ENCODE measurements around the gene KPNB1. TPM values are rescaled to one million over a fixed set of nuclear protein-coding genes. Genes with fewer than 3 reads are reported as not detected.

The KPNB1 gene
- total RNA-seq, 1 experiment from 2014 or later: 742 TPM

DNA sequence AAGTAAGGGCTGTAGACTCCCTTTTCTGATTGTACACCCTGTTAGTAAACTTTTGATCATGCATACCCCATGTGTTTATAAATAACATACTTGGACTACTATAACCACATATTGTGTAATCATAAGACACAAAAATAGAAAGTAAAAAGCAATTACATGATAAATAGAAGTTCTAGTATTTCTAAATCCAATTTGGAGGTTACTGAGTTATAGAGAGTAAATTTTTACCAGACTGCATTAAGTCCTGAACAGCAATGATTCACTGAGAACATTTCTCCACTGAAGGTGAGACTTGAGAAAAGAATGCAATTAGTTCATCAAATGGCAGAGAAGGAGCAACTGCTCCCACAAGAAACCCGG lies 36.5 kb downstream of the KPNB1 start:
- no peaks in the 10 kb centered on the region for H3K79me1 ChIP-seq (ENCODE audit: insufficient read depth, low read depth, low read length, poor library complexity, severe bottlenecking)
- no peak overlapping the region for H3K18ac ChIP-seq (ENCODE audit: insufficient read length, low read depth, low read length)
- TF ChIP-seq CTCF (conservative IDR thresholded peaks at IDR 0.05): no peak
- no peak overlapping the region for H3K27ac ChIP-seq (ENCODE audit: insufficient read length, low read depth, low read length)
- H3K27me3 ChIP-seq (ENCODE audit: insufficient read depth, low read length): no peaks in the 10 kb centered on the region
- H2BK5ac ChIP-seq (ENCODE audit: insufficient read length, low read length): no peak overlapping the region
- no peak overlapping the region for H3K23ac ChIP-seq (ENCODE audit: insufficient read length, low read depth, low read length)
- no peaks in the 10 kb centered on the region for H3K79me2 ChIP-seq (ENCODE audit: insufficient read depth, low read length)
- H3K9me3 Mint-ChIP-seq: no peaks in the 10 kb centered on the region; a peak in 1 of 5 replicates
- no peak overlapping the region for H4K8ac ChIP-seq (replicated peaks; ENCODE audit: insufficient read length, low read depth, low read length)
- no peak overlapping the region for H4K91ac ChIP-seq (ENCODE audit: insufficient read length, low read depth, low read length)
- H3K4ac ChIP-seq (ENCODE audit: low read depth, low read length): no peak overlapping the region
- peaks cover 28 to 30% of the 10 kb centered on the region in 2 experiments for H3K4me1 Mint-ChIP-seq
- no peak overlapping the region for H3K4me3 Mint-ChIP-seq
- no peak overlapping the region for H2BK20ac ChIP-seq (ENCODE audit: low read depth, low read length, poor library complexity, severe bottlenecking)
- no peaks in the 10 kb centered on the region for H3K27me3 Mint-ChIP-seq (ENCODE audit: low read depth)
- no peaks in the 10 kb centered on the region for H3K23me2 ChIP-seq (ENCODE audit: insufficient read length, low read depth, low read length, poor library complexity, severe bottlenecking)
- peaks cover 5% of the 10 kb centered on the region; the same call in 1 of the 2 replicates for H3K4me1 ChIP-seq (ENCODE audit: insufficient read depth, low read length)
- no peak overlapping the region for H2AK5ac ChIP-seq (ENCODE audit: insufficient read length, low read length)
- no peak overlapping the region for H3K4me2 ChIP-seq (ENCODE audit: insufficient read depth, insufficient read length, low read length)
- H2BK15ac ChIP-seq (ENCODE audit: low read depth, low read length): no peak overlapping the region
- no peak overlapping the region for H3K56ac ChIP-seq (ENCODE audit: insufficient read length, low read depth, low read length)
- H3K36me3 Mint-ChIP-seq (ENCODE audit: insufficient read depth in 1 of 3, low read depth in 3 of 3): peaks cover 20 to 44% (median 37%) of the 10 kb centered on the region in 3 experiments; a peak in 6 of 7 replicates
- H2AFZ ChIP-seq (ENCODE audit: low read length): no peak overlapping the region
- WGBS (ENCODE audit: extremely low coverage, insufficient read length, low lambda C conversion rate): no CpG with 5 or more reads among the region's 1 CpG
- H2BK12ac ChIP-seq (ENCODE audit: insufficient read length, low read depth, low read length): no peak overlapping the region
- H4K20me1 ChIP-seq (ENCODE audit: control insufficient read depth, insufficient read depth, insufficient read length): no peaks in the 10 kb centered on the region
- no peak overlapping the region for H3K14ac ChIP-seq (ENCODE audit: insufficient read depth, low read length)
- H3K27ac Mint-ChIP-seq: peak overlapping the region in 2 of 3 experiments; percentile 27 to 90; a peak in 2 of 7 replicates
- no peaks in the 10 kb centered on the region for H3K9me3 ChIP-seq (ENCODE audit: control insufficient read depth, low read depth, low read length)
- no peak overlapping the region for H4K5ac ChIP-seq (ENCODE audit: insufficient read length, low read depth, low read length)
- no peak for DNase-seq
- no peak overlapping the region for H2BK120ac ChIP-seq (ENCODE audit: low read depth, low read length, poor library complexity, severe bottlenecking)
- no peak overlapping the region for H3T11ph ChIP-seq (ENCODE audit: low read length)
- no peak overlapping the region for H3K9ac ChIP-seq (ENCODE audit: extremely low read depth, insufficient read length, low read length)
